ENCODE results near the gene RGS10. TPM values are rescaled to one million over a fixed set of nuclear protein-coding genes. Genes with fewer than 3 reads are reported as not detected.

Gene RGS10
- total RNA-seq, 4 donors from 2014 or later = 3.9 to 63.5 (median 13.2) TPM

- TF ChIP-seq POLR2A (IDR thresholded peaks at IDR 0.05) = no peak
- TF ChIP-seq, protein P1, sequence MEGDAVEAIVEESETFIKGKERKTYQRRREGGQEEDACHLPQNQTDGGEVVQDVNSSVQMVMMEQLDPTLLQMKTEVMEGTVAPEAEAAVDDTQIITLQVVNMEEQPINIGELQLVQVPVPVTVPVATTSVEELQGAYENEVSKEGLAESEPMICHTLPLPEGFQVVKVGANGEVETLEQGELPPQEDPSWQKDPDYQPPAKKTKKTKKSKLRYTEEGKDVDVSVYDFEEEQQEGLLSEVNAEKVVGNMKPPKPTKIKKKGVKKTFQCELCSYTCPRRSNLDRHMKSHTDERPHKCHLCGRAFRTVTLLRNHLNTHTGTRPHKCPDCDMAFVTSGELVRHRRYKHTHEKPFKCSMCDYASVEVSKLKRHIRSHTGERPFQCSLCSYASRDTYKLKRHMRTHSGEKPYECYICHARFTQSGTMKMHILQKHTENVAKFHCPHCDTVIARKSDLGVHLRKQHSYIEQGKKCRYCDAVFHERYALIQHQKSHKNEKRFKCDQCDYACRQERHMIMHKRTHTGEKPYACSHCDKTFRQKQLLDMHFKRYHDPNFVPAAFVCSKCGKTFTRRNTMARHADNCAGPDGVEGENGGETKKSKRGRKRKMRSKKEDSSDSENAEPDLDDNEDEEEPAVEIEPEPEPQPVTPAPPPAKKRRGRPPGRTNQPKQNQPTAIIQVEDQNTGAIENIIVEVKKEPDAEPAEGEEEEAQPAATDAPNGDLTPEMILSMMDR (IDR thresholded peaks at IDR 0.05) = no peak
- Histone ChIP-seq H3K4me1 (peaks cover 0 to 22% (median 9%) of the 10 kb centered on the region in 4 donors), H3K27ac (peak overlapping the region in 2 of 4 donors; percentile 49 to 69)
These were observed 37.9 kb downstream of the RGS10 start for GRCh38 chr10:119504651-119505050.

DNA sequence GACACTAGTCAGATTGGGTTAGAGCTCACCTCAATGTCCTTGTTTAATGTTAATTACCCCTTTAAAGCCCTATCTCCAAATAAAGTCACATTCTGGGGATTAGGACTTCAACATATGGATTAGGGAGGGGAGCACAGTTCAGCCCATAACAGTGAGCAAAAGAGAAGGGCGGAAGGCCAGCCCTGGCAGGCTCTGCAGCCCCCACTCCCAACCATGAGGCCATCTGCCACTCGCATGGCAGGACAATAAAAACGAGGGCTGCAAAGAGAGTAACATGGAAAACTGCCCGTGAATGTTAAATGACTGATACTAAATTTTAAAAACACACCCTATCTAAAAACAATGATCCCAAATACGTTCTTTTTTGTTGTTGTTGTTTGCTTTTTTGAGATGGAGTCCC is 38.7 kb downstream of the RGS10 start:
- no peak for TF ChIP-seq POLR2A (IDR thresholded peaks at IDR 0.05)
- TF ChIP-seq, protein P1 (IDR thresholded peaks at IDR 0.05) = no peak
- no peaks in the 10 kb centered on the region for H3K27me3 ChIP-seq
- no peak overlapping the region for H3K27ac ChIP-seq
- H3K36me3 ChIP-seq = peaks cover 0 to 4% (median 0%) of the 10 kb centered on the region in 3 donors
- no peak overlapping the region for H3K4me3 ChIP-seq
- H3K9me3 ChIP-seq = no peaks in the 10 kb centered on the region
- H3K4me1 ChIP-seq = peaks cover 0 to 23% (median 11%) of the 10 kb centered on the region in 4 donors
- DNase-seq = no peak

More at GRCh38 chr10:119504651-119505050, 37.9 kb downstream of the RGS10 start:
- no peaks in the 10 kb centered on the region for H3K36me3 ChIP-seq
- no peak overlapping the region for H3K4me3 ChIP-seq
- H3K27me3 ChIP-seq = no peaks in the 10 kb centered on the region
- no peaks in the 10 kb centered on the region for H3K9me3 ChIP-seq
- DNase-seq = no peak

DNA sequence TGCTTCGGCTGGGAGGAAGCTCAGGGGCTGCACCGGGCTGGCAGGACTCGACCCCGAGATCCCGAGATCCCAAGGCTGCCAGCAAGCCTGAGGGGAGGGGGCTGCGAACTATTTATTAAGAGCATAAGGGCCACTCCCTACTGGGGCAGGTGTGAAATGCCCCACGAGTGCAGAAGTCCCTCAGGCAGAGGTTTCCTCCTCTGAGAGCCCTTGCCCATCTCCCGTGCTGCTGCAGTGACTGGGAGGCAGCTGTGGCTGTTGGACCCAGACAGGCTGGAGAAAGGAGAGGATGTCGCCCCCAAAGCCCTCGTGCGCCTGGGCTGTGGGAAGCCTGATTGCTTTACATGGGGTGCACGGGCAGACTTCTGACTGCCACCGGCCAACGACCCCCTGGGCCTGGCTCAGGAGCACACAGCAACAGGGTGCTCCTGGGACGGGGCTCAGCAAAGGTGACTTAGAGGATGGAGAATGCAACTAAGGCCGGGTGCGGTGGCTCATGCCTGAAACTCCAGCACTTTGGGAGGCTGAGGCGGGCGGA is 39.8 kb downstream of the RGS10 start:
- H3K27ac ChIP-seq = peak overlapping the region; percentile 43 to 78 (median 64)
- no peaks in the 10 kb centered on the region for H3K27me3 ChIP-seq
- peaks cover 0 to 4% (median 0%) of the 10 kb centered on the region in 3 donors for H3K36me3 ChIP-seq
- H3K4me1 ChIP-seq = peaks cover 0 to 23% (median 11%) of the 10 kb centered on the region in 4 donors
- no peak overlapping the region for H3K4me3 ChIP-seq
- no peak for TF ChIP-seq POLR2A (IDR thresholded peaks at IDR 0.05)
- no peaks in the 10 kb centered on the region for H3K9me3 ChIP-seq
- DNase-seq = no peak

DNA sequence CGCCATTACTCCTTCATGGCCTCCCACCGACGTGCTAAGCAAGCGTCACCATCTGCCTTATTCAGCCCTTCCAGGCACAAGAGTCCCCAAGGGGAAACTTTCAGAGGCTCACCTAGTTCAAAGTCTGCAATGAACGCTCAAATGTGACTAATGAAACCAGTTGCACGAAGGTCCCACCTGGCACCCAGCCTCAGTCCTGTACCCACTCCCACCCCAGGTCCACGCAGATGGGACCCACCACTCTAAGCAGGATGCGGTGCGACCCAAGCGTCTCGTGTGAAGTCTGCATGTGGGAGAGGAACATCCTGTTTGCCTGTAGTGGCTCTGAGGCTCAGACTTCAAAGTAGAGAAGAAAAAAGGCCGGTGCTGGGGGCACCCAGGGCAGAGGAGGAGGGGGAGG is 40.3 kb downstream of the RGS10 start:
- peak in 2 of 3 donors; percentile 78 to 87 for DNase-seq
- Histone ChIP-seq H3K4me1 (peaks cover 0 to 23% (median 11%) of the 10 kb centered on the region in 4 donors), H3K27ac (peak overlapping the region; percentile 61 to 78 (median 68)), H3K27me3 (no peaks in the 10 kb centered on the region), H3K36me3 (peaks cover 0 to 4% (median 0%) of the 10 kb centered on the region in 3 donors), H3K4me3 (no peak overlapping the region), H3K9me3 (no peaks in the 10 kb centered on the region)
- TF ChIP-seq, protein P1 (IDR thresholded peaks at IDR 0.05) = no peak
- no peak for TF ChIP-seq POLR2A (IDR thresholded peaks at IDR 0.05)

GRCh38 chr10:119501690-119502089 is 40.8 kb downstream of the RGS10 start:
- Histone ChIP-seq H3K27ac (peak overlapping the region; percentile 12 to 78 (median 64)), H3K27me3 (no peaks in the 10 kb centered on the region), H3K4me3 (no peak overlapping the region), H3K4me1 (peaks cover 0 to 23% (median 11%) of the 10 kb centered on the region in 4 donors), H3K36me3 (peaks cover 0 to 4% (median 0%) of the 10 kb centered on the region in 3 donors), H3K9me3 (no peaks in the 10 kb centered on the region)
- TF ChIP-seq, protein P1 (IDR thresholded peaks at IDR 0.05) = no peak
- TF ChIP-seq POLR2A (IDR thresholded peaks at IDR 0.05) = no peak
- DNase-seq = no peak

DNA sequence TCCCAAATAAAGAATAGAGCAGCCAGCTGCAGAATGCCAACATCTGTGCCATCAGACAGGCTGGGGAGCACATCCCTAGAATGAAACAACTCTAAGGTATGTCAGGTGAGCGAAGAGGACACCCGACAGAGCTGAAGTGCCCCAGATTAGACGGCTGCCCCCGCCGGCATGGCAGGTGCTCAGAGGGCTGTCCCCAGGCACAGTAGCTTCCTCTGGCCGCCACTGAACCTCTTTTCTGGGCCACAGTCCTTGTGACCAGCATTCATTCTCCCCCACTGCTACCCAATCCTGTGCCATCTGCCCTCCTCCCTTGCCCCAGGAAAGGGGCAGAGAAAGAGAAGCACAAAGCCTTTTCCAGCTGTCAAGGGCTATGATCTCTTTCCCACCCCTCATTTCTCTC is 41.7 kb downstream of the RGS10 start:
- Histone ChIP-seq H3K36me3 (peaks cover 0 to 4% (median 0%) of the 10 kb centered on the region in 3 donors), H3K9me3 (no peaks in the 10 kb centered on the region), H3K27ac (peak overlapping the region in 3 of 4 donors; percentile 22 to 78 (median 41)), H3K4me1 (peaks cover 0 to 22% (median 9%) of the 10 kb centered on the region in 4 donors), H3K27me3 (no peaks in the 10 kb centered on the region), H3K4me3 (no peak overlapping the region)
- TF ChIP-seq POLR2A (IDR thresholded peaks at IDR 0.05) = no peak
- DNase-seq = no peak
